IMR-90 (cell line): ENCODE measurements around the gene CACNA2D1. TPM values are rescaled to one million over a fixed set of nuclear protein-coding genes. Genes with fewer than 3 reads are reported as not detected.

Experiments
- ATAC-seq: fragments of 200-7000 bp; cut with Tn5 transposase; 2 replicates; pipeline ENCODE4 v1.9.1; 2020; ENCODE audit warnings: low read depth, mild to moderate bottlenecking, moderate library complexity
- BruUV-seq: library from RNA; stranded (reverse); fragments of 400-500 nt; replicated peaks from 2 replicates; lab custom pipeline; 2021; lab: Mats Ljungman, UMichigan
- CTCF ChIA-PET: fragments of 300-600 bp; formaldehyde crosslinking; extraction: SDS; loops from one replicate; lab custom pipeline; 2021; ENCODE audit warnings: antibody characterized with exemption; lab: Yijun Ruan, JAX
- POLR2A ChIA-PET: fragments of 300-600 bp; sonication (Branson Sonifier 250); formaldehyde crosslinking; loops from one replicate; lab custom pipeline; 2022; ENCODE audit warnings: antibody characterized with exemption; ENCODE audit not compliant: unreplicated experiment; lab: Charles Lee
- DNase-seq: peaks from one replicate; pipeline ENCODE4 v3.0.0; 2013
- H2AFZ ChIP-seq: replicated peaks from 2 replicates; pipeline ENCODE3; 2013; ENCODE audit warnings: low read length, mild to moderate bottlenecking; ENCODE audit not compliant: poor library complexity
- H2AK5ac ChIP-seq: 2 replicates; pipeline ENCODE4 v1.6.1; 2013; ENCODE audit warnings: low read depth, low read length, inconsistent platforms
- H2AK9ac ChIP-seq: replicated peaks from 2 replicates; pipeline ENCODE3; 2013; ENCODE audit warnings: mild to moderate bottlenecking, low read depth, low read length, moderate library complexity; ENCODE audit not compliant: poor library complexity
- H2BK120ac ChIP-seq: 2 replicates; pipeline ENCODE4 v1.6.1; 2013; ENCODE audit warnings: low read depth, low read length, inconsistent platforms
- H2BK15ac ChIP-seq: 3 replicates; pipeline ENCODE4 v1.6.1; 2013; ENCODE audit warnings: low read depth, low read length, inconsistent platforms
- H2BK20ac ChIP-seq: 2 replicates; pipeline ENCODE4 v1.6.1; 2013; ENCODE audit warnings: low read depth, mild to moderate bottlenecking, inconsistent platforms, low read length, moderate library complexity
- H2BK5ac ChIP-seq: 2 replicates; pipeline ENCODE4 v1.6.1; 2013; ENCODE audit warnings: mild to moderate bottlenecking, low read depth, low read length, inconsistent platforms; ENCODE audit not compliant: poor library complexity, severe bottlenecking
- H3K14ac ChIP-seq: replicated peaks from 2 replicates; pipeline ENCODE4 v1.6.1; 2013; ENCODE audit warnings: low read depth, low read length, inconsistent platforms
- H3K18ac ChIP-seq: 2 replicates; pipeline ENCODE4 v1.6.1; 2013; ENCODE audit warnings: low read depth, low read length, control low read depth
- H3K23ac ChIP-seq: 2 replicates; pipeline ENCODE4 v1.6.1; 2013; ENCODE audit warnings: low read depth, low read length, inconsistent platforms
- H3K27ac ChIP-seq: 2 replicates; pipeline ENCODE4 v1.5.1; 2013; ENCODE audit warnings: mild to moderate bottlenecking, control low read depth, low read length; ENCODE audit not compliant: insufficient read depth
- H3K27me3 ChIP-seq: 2 replicates; pipeline ENCODE4 v1.6.1; 2013; ENCODE audit warnings: low read length; ENCODE audit not compliant: control insufficient read depth, insufficient read depth
- H3K36me3 ChIP-seq: 2 replicates; pipeline ENCODE4 v1.6.1; 2013; ENCODE audit warnings: low read length, mixed read lengths; ENCODE audit not compliant: control insufficient read depth, insufficient read depth
- H3K4ac ChIP-seq: 2 replicates; pipeline ENCODE4 v1.6.1; 2013; ENCODE audit warnings: low read depth, low read length, inconsistent platforms
- H3K4me1 ChIP-seq: 2 replicates; pipeline ENCODE4 v1.6.1; 2013; ENCODE audit warnings: low read length, mixed read lengths; ENCODE audit not compliant: control insufficient read depth, insufficient read depth
- H3K4me2 ChIP-seq: 2 replicates; pipeline ENCODE4 v1.6.1; 2013; ENCODE audit warnings: low read depth, mild to moderate bottlenecking, control low read depth, low read length, moderate library complexity
- H3K4me3 ChIP-seq: 2 replicates; pipeline ENCODE4 v1.5.1; 2013; ENCODE audit warnings: low read depth, mild to moderate bottlenecking, control low read depth, low read length, moderate library complexity; ENCODE audit not compliant: insufficient read depth
- H3K56ac ChIP-seq: 2 replicates; pipeline ENCODE4 v1.6.1; 2013; ENCODE audit warnings: low read length, inconsistent platforms; ENCODE audit not compliant: insufficient read depth; ENCODE audit errors: extremely low read depth
- H3K79me1 ChIP-seq, 2 experiments: 2 replicates each; pipeline ENCODE4 v1.6.1; 2013; ENCODE audit warnings: low read length in 2 of 2, inconsistent platforms in 1 of 2, low read depth in 1 of 2
- H3K9ac ChIP-seq: 2 replicates; pipeline ENCODE4 v1.6.1; 2013; ENCODE audit warnings: low read depth, low read length, control low read depth
- H3K9me1 ChIP-seq: 2 replicates; pipeline ENCODE4 v1.6.1; 2013; ENCODE audit warnings: low read length, inconsistent platforms; ENCODE audit not compliant: insufficient read depth
- H3K9me3 ChIP-seq: 2 replicates; pipeline ENCODE4 v1.6.1; 2013; ENCODE audit warnings: low read length; ENCODE audit not compliant: control insufficient read depth, insufficient read depth
- H4K20me1 ChIP-seq: 2 replicates; pipeline ENCODE4 v1.6.1; 2013; ENCODE audit warnings: low read length, inconsistent platforms; ENCODE audit not compliant: insufficient read depth
- H4K5ac ChIP-seq: 2 replicates; pipeline ENCODE4 v1.6.1; 2013; ENCODE audit warnings: mild to moderate bottlenecking, low read depth, low read length, control low read depth
- H4K8ac ChIP-seq, 2 experiments: 2 replicates each; pipeline ENCODE4 v1.6.1; 2013; ENCODE audit warnings: low read depth in 2 of 2, low read length in 2 of 2, control low read depth in 1 of 2, inconsistent platforms in 1 of 2
- H4K91ac ChIP-seq: 2 replicates; pipeline ENCODE4 v1.6.1; 2013; ENCODE audit warnings: low read depth, low read length, inconsistent platforms; ENCODE audit not compliant: insufficient read depth
- BHLHE40 ChIP-seq: fragments of 150-350 bp; IDR thresholded peaks from 2 replicates; pipeline ENCODE4 v1.6.1; 2016; ENCODE audit warnings: mild to moderate bottlenecking, low read depth, low read length
- CEBPB ChIP-seq: IDR thresholded peaks from 2 replicates; pipeline ENCODE4 v1.6.1; 2012; ENCODE audit warnings: low read depth, low read length, improper control_type of control experiment
- CHD1 ChIP-seq: IDR thresholded peaks from 2 replicates; pipeline ENCODE4 v1.6.1; 2012; ENCODE audit warnings: low read depth, low read length, improper control_type of control experiment
- CTCF ChIP-seq: conservative IDR thresholded peaks from 2 replicates; pipeline ENCODE4 v1.5.1; 2012; ENCODE audit warnings: mild to moderate bottlenecking, low read depth, low read length, improper control_type of control experiment
- FOS ChIP-seq: fragments of 150-350 bp; IDR thresholded peaks from 2 replicates; pipeline ENCODE4 v1.6.1; 2016; ENCODE audit warnings: low read depth, low read length
- MAFK ChIP-seq: IDR thresholded peaks from 2 replicates; pipeline ENCODE4 v1.6.1; 2012; ENCODE audit warnings: low read depth, low read length, improper control_type of control experiment
- MAZ ChIP-seq: IDR thresholded peaks from 2 replicates; pipeline ENCODE4 v1.6.1; 2012; ENCODE audit warnings: low read depth, mild to moderate bottlenecking, low read length, improper control_type of control experiment, moderate library complexity, borderline replicate concordance
- MXI1 ChIP-seq: IDR thresholded peaks from 2 replicates; pipeline ENCODE4 v1.6.1; 2012; ENCODE audit warnings: low read depth, mild to moderate bottlenecking, low read length, moderate library complexity, borderline replicate concordance
- NFE2L2 ChIP-seq: fragments of 150-350 bp; IDR thresholded peaks from 2 replicates; pipeline ENCODE4 v1.6.1; 2016; ENCODE audit warnings: low read depth, mild to moderate bottlenecking, low read length
- POLR2A ChIP-seq: IDR thresholded peaks from 2 replicates; pipeline ENCODE4 v1.6.1; 2012; ENCODE audit warnings: mild to moderate bottlenecking, low read depth, low read length
- RAD21 ChIP-seq: IDR thresholded peaks from 2 replicates; pipeline ENCODE4 v1.6.1; 2012; ENCODE audit warnings: low read length, improper control_type of control experiment
- RCOR1 ChIP-seq: IDR thresholded peaks from 2 replicates; pipeline ENCODE4 v1.6.1; 2012; ENCODE audit warnings: mild to moderate bottlenecking, low read length, improper control_type of control experiment; ENCODE audit not compliant: insufficient replicate concordance
- RFX5 ChIP-seq: IDR thresholded peaks from 2 replicates; pipeline ENCODE4 v1.8.0; 2012; ENCODE audit warnings: low read depth, mild to moderate bottlenecking, low read length, moderate library complexity
- SMC3 ChIP-seq: fragments of 150-350 bp; IDR thresholded peaks from 2 replicates; pipeline ENCODE4 v1.6.1; 2016; ENCODE audit warnings: low read depth, mild to moderate bottlenecking, antibody characterized with exemption, low read length, moderate library complexity
- USF2 ChIP-seq: fragments of 150-350 bp; IDR thresholded peaks from 2 replicates; pipeline ENCODE4 v1.6.1; 2017; ENCODE audit warnings: mild to moderate bottlenecking, antibody characterized with exemption, low read length, low read depth
- WGBS, 2 experiments: methylation state at CpG; one replicate each; pipeline versions ENCODE4 v1.1.5 to v1.1.7; 2013; ENCODE audit warnings: missing lambda C conversion rate in 2 of 2; ENCODE audit not compliant: insufficient read length in 1 of 2; ENCODE audit errors: extremely low coverage in 2 of 2; 5-methylcytosine and 5-hydroxymethylcytosine counted together
- dilution Hi-C: fragments of 300-500 bp; cut with HindIII; formaldehyde crosslinking; loops from one replicate; pipeline ENCODE4 v1.14.3; 2018; ENCODE audit warnings: low sequenced_read_pairs; ENCODE audit not compliant: unreplicated experiment
- in situ Hi-C: fragments of 300-500 bp; cut with MboI; formaldehyde crosslinking; loops from 3 replicates; pipeline ENCODE4 v1.14.3; 2019; ENCODE audit warnings: low sequenced_read_pairs, inconsistent platforms, mixed read lengths
- intact Hi-C: fragments of 100-400 bp; cut with micrococcal nuclease; formaldehyde crosslinking; loops from 2 replicates; pipeline ENCODE4 v1.10.0; 2022
- polyA plus RNA-seq, 3 experiments: library from polyadenylated mRNA; depleted of rRNA; stranded (reverse); fragments of >200 nt; gene quantifications; 2 replicates each; pipeline ENCODE4 v1.2.3, GENCODE V29; 2012; ENCODE audit warnings: low replicate concordance in 1 of 3
- total RNA-seq: library from RNA; depleted of rRNA; stranded (reverse); fragments of >200 nt; gene quantifications from 2 replicates; pipeline ENCODE4 v1.2.3, GENCODE V29; 2012
- TF ChIP-seq, protein P1 (sequence below): fragments of 150-350 bp; IDR thresholded peaks from 2 replicates; pipeline ENCODE4 v1.6.1; 2016; ENCODE audit warnings: low read depth, mild to moderate bottlenecking, low read length, moderate library complexity, borderline replicate concordance

Gene CACNA2D1
- total and polyA plus RNA-seq, 2 of the 4 experiments (the other 2 are of a cell fraction), result 5.8 to 21.9 TPM

- Histone ChIP-seq H3K9ac (no peak overlapping the region), H3K79me1 (0 out of 4 replicates have a peak, but pooled peaks cover 0 to 14% of the 10 kb centered on the region in 2 experiments), H2BK20ac (no peak overlapping the region), H4K20me1 (no peaks in the 10 kb centered on the region), H2BK120ac (no peak overlapping the region), H3K4ac (no peak overlapping the region), H2BK15ac (no peak overlapping the region), H4K5ac (no peak overlapping the region), H2AFZ (no peak overlapping the region), H3K4me2 (no peak overlapping the region), H3K9me1 (peaks cover 8% of the 10 kb centered on the region; the same call in 1 of the 2 replicates), H4K8ac (no peak overlapping the region), H3K4me1 (no peaks in the 10 kb centered on the region), H2AK5ac (no peak overlapping the region), H3K36me3 (no peaks in the 10 kb centered on the region), H3K18ac (no peak overlapping the region), H3K27ac (no peak overlapping the region), H3K27me3 (no peaks in the 10 kb centered on the region), H2AK9ac (no peak overlapping the region), H2BK5ac (peak overlapping the region; percentile 8), H4K91ac (no peak overlapping the region), H3K4me3 (no peak overlapping the region), H3K56ac (no peak overlapping the region), H3K23ac (no peak overlapping the region), H3K9me3 (no peaks in the 10 kb centered on the region), H3K14ac (0 out of 2 replicates have a peak overlapping the region, but pooled peaks have one; percentile 21)
- TF ChIP-seq POLR2A (no peak), BHLHE40 (no peak), NFE2L2 (no peak), CEBPB (peak; percentile 92), SMC3 (no peak), RFX5 (no peak), USF2 (no peak), MAFK (no peak), CHD1 (no peak), MAZ (no peak), RAD21 (no peak), FOS (0 out of 2 replicates have a peak, but pooled peaks have one; percentile 10), CTCF (no peak), MXI1 (no peak), RCOR1 (no peak)
- TF ChIP-seq, protein P1, sequence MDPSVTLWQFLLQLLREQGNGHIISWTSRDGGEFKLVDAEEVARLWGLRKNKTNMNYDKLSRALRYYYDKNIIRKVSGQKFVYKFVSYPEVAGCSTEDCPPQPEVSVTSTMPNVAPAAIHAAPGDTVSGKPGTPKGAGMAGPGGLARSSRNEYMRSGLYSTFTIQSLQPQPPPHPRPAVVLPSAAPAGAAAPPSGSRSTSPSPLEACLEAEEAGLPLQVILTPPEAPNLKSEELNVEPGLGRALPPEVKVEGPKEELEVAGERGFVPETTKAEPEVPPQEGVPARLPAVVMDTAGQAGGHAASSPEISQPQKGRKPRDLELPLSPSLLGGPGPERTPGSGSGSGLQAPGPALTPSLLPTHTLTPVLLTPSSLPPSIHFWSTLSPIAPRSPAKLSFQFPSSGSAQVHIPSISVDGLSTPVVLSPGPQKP, result no peak
- in situ Hi-C loops, result no loop called here
- no peak for ATAC-seq
- intact Hi-C loops, result no loop called here
- no CpG with 5 or more reads among the region's 4 CpGs for WGBS, 2 experiments
- peak; percentile 87 for DNase-seq
- dilution Hi-C loops, result no loop called here
- ChIA-PET POLR2A (no interaction called here), CTCF (interaction anchor here (0.5 kb wide), 1 partner anchor 1714 kb away, joined by 3 read pairs; no protein-coding TSS in a partner anchor)
- BruUV-seq, result no TSS peak
Observed at GRCh38 chr7:82183634-82184033, 259.9 kb downstream of the CACNA2D1 start.
